ENCODE data around the gene KIAA2012.

The KIAA2012 gene

DNA sequence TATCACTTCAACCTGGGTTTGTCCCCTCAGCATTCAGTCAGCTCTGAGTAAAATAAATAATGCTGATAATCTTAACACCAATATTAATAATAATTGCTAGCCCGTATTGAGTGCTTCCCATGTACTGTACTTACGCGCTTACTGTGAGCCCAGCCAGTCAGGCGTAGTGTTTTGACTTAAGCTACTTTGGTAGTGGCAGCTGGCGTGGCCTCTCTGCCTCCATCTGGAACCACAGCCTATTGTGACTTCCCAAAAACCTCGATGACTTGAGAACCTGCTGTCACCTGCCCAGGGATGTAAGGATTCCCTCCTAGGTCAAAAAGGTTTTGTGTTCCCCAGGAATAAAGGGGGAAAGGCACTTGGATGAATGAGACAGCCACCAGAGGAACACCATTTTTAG is 112.1 kb downstream of the KIAA2012 start:
- DNase-seq (ENCODE audit: extremely low read depth, low read depth), result no peak
- TF ChIP-seq, protein P1, sequence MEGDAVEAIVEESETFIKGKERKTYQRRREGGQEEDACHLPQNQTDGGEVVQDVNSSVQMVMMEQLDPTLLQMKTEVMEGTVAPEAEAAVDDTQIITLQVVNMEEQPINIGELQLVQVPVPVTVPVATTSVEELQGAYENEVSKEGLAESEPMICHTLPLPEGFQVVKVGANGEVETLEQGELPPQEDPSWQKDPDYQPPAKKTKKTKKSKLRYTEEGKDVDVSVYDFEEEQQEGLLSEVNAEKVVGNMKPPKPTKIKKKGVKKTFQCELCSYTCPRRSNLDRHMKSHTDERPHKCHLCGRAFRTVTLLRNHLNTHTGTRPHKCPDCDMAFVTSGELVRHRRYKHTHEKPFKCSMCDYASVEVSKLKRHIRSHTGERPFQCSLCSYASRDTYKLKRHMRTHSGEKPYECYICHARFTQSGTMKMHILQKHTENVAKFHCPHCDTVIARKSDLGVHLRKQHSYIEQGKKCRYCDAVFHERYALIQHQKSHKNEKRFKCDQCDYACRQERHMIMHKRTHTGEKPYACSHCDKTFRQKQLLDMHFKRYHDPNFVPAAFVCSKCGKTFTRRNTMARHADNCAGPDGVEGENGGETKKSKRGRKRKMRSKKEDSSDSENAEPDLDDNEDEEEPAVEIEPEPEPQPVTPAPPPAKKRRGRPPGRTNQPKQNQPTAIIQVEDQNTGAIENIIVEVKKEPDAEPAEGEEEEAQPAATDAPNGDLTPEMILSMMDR (IDR thresholded peaks at IDR 0.05; ENCODE audit: low read depth, low read length, missing control alignments), result no peak
- no peak overlapping the region for H3K4me3 ChIP-seq (replicated peaks; ENCODE audit: low read depth, low read length)

- TF ChIP-seq, protein P1 (IDR thresholded peaks at IDR 0.05; ENCODE audit: low read depth, low read length, missing control alignments), result no peak
- no peak for DNase-seq (ENCODE audit: extremely low read depth, low read depth)
- H3K4me3 ChIP-seq (replicated peaks; ENCODE audit: low read depth, low read length), result no peak overlapping the region
Observed at GRCh38 chr2:202186641-202187202, 113.7 kb downstream of the KIAA2012 start.

- H3K4me3 ChIP-seq (replicated peaks; ENCODE audit: low read depth, low read length), result no peak overlapping the region
- TF ChIP-seq, protein P1 (IDR thresholded peaks at IDR 0.05; ENCODE audit: low read depth, low read length, missing control alignments), result no peak
- no peak for DNase-seq (ENCODE audit: extremely low read depth, low read depth)
Observed at GRCh38 chr2:202187570-202187969, 114.5 kb downstream of the KIAA2012 start.

- TF ChIP-seq, protein P1 (IDR thresholded peaks at IDR 0.05; ENCODE audit: low read depth, low read length, missing control alignments), result no peak
- no peak for DNase-seq (ENCODE audit: extremely low read depth, low read depth)
- H3K4me3 ChIP-seq (replicated peaks; ENCODE audit: low read depth, low read length), result no peak overlapping the region
Observed at GRCh38 chr2:202193305-202193704, 120.2 kb downstream of the KIAA2012 start.

GRCh38 chr2:202193881-202194353 is 120.9 kb downstream of the KIAA2012 start:
- TF ChIP-seq, protein P1 (IDR thresholded peaks at IDR 0.05; ENCODE audit: low read depth, low read length, missing control alignments), result no peak
- no peak overlapping the region for H3K4me3 ChIP-seq (replicated peaks; ENCODE audit: low read depth, low read length)
- no peak for DNase-seq (ENCODE audit: extremely low read depth, low read depth)

GRCh38 chr2:202194418-202194817 is 121.4 kb downstream of the KIAA2012 start:
- TF ChIP-seq, protein P1 (IDR thresholded peaks at IDR 0.05; ENCODE audit: low read depth, low read length, missing control alignments), result no peak
- no peak for DNase-seq (ENCODE audit: extremely low read depth, low read depth)
- H3K4me3 ChIP-seq (replicated peaks; ENCODE audit: low read depth, low read length), result no peak overlapping the region

DNA sequence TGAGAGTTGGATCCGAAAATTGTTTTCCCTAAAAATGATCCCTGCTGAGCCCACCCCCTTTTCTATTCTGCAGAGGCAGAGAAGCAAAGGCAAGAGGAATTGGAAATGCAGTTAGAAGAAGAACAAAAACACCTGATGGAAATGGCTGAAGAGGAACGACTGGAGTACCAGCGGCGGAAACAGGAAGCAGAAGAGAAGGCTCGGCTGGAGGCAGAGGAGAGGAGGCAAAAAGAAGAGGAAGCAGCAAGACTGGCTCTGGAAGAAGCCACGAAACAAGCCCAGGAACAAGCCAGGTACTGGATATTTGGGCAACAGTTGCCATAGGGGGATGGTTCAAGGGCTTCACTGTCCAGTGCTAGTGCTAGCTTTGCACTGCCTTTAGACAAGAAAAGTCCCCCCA is 123.7 kb downstream of the KIAA2012 start:
- no peak for DNase-seq (ENCODE audit: extremely low read depth, low read depth)
- TF ChIP-seq, protein P1 (IDR thresholded peaks at IDR 0.05; ENCODE audit: low read depth, low read length, missing control alignments), result no peak
- no peak overlapping the region for H3K4me3 ChIP-seq (replicated peaks; ENCODE audit: low read depth, low read length)

Data from HFF-Myc (cell line).